ENCODE measurements around the gene SMIM35. TPM values are rescaled to one million over a fixed set of nuclear protein-coding genes. Genes with fewer than 3 reads are reported as not detected.

SMIM35 gene
- total and polyA plus RNA-seq, 4 donors: 0.15 TPM; not detected in 3

DNA sequence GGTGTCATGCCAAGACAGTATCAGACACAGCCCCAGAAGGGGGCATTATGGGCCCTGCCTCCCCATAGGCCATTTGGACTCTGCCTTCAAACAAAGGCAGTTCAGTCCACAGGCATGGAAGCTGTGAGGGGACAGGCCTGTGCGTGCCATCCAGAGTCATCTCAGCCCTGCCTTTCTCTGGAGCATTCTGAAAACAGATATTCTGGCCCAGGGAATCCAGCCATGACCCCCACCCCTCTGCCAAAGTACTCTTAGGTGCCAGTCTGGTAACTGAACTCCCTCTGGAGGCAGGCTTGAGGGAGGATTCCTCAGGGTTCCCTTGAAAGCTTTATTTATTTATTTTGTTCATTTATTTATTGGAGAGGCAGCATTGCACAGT lies 85.9 kb downstream of the SMIM35 start:
- intact Hi-C loops (cut with DNase I): no loop called here
- ATAC-seq (ENCODE audit: low FRiP score) (no peak), DNase-seq (no peak)
- Histone ChIP-seq H3K27me3 (ENCODE audit: control insufficient read depth in 1 of 2, insufficient read depth in 2 of 2, low read length in 1 of 2) (no peaks in the 10 kb centered on the region), H3K4me1 (ENCODE audit: control insufficient read depth in 1 of 2, insufficient read depth in 2 of 2, low read length in 2 of 2) (no peaks in the 10 kb centered on the region), H3K4me3 (ENCODE audit: low read length in 2 of 2) (no peak overlapping the region), H3K27ac (ENCODE audit: low read depth in 1 of 2, low read length in 2 of 2) (no peak overlapping the region), H3K36me3 (ENCODE audit: control insufficient read depth in 1 of 2, insufficient read depth in 2 of 2, low read length in 1 of 2) (no peaks in the 10 kb centered on the region), H3K9me3 (ENCODE audit: control insufficient read depth, low read length) (peaks cover 2% of the 10 kb centered on the region)
- 97 to 100% methylated on average over 1 of the region's 1 CpG for WGBS, 2 donors

DNA sequence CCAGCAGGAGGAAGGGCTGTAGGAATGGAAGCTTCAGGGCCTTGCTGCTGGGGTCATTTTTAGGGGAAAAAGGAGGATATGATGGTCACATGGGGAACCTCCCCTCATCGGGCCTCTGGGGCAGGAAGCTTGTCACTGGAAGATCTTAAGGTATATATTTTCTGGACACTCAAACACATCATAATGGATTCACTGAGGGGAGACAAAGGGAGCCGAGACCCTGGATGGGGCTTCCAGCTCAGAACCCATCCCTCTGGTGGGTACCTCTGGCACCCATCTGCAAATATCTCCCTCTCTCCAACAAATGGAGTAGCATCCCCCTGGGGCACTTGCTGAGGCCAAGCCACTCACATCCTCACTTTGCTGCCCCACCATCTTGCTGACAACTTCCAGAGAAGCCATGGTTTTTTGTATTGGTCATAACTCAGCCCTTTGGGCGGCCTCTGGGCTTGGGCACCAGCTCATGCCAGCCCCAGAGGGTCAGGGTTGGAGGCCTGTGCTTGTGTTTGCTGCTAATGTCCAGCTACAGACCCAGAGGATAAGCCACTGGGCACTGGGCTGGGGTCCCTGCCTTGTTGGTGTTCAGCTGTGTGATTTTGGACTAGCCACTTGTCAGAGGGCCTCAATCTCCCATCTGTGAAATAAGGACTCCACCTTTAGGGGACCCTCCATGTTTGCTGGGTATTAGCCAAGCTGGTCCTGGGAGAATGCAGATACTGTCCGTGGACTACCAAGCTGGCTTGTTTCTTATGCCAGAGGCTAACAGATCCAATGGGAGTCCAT lies 86.5 kb downstream of the SMIM35 start:
- ATAC-seq (ENCODE audit: low FRiP score): no peak
- H3K36me3 ChIP-seq (ENCODE audit: control insufficient read depth in 1 of 2, insufficient read depth in 2 of 2, low read length in 1 of 2): no peaks in the 10 kb centered on the region

DNA sequence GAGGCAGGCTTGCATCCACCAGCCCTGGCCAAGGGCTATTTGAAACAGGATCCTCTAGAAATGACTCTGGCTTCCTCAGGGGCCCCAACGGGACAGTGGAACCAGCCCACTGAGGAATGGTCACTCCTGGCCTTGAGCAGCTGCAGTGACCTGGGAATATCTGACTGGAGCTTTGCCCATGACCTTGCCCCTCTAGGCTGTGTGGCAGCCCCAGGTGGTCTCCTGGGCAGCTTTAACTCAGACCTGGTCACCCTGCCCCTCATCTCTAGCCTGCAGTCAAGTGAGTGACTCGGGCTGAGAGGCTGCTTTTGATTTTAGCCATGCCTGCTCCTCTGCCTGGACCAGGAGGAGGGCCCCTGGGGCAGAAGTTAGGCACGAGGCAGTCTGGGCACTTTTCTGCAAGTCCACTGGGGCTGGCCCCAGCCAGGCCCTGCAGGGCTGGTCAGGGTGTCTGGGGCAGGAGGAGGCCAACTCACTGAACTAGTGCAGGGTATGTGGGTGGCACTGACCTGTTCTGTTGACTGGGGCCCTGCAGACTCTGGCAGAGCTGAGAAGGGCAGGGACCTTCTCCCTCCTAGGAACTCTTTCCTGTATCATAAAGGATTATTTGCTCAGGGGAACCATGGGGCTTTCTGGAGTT lies 87.3 kb downstream of the SMIM35 start:
- Histone ChIP-seq H3K36me3 (ENCODE audit: control insufficient read depth in 1 of 2, insufficient read depth in 2 of 2, low read length in 1 of 2) (no peaks in the 10 kb centered on the region), H3K27me3 (ENCODE audit: control insufficient read depth in 1 of 2, insufficient read depth in 2 of 2, low read length in 1 of 2) (no peaks in the 10 kb centered on the region), H3K27ac (ENCODE audit: low read depth in 1 of 2, low read length in 2 of 2) (no peak overlapping the region), H3K4me1 (ENCODE audit: control insufficient read depth in 1 of 2, insufficient read depth in 2 of 2, low read length in 2 of 2) (no peaks in the 10 kb centered on the region), H3K9me3 (ENCODE audit: control insufficient read depth, low read length) (peaks cover 2% of the 10 kb centered on the region), H3K4me3 (ENCODE audit: low read length in 2 of 2) (no peak overlapping the region)
- WGBS, 2 donors: 65 to 68% methylated on average over 3 of the region's 3 CpGs
- no peak for DNase-seq
- intact Hi-C loops (cut with DNase I): no loop called here
- ATAC-seq (ENCODE audit: low FRiP score): no peak

More for the DNA sequence above, 86.5 kb downstream of the SMIM35 start:
- intact Hi-C loops (cut with DNase I): no loop called here
- Histone ChIP-seq H3K9me3 (ENCODE audit: control insufficient read depth, low read length) (peaks cover 2% of the 10 kb centered on the region), H3K4me1 (ENCODE audit: control insufficient read depth in 1 of 2, insufficient read depth in 2 of 2, low read length in 2 of 2) (no peaks in the 10 kb centered on the region), H3K27me3 (ENCODE audit: control insufficient read depth in 1 of 2, insufficient read depth in 2 of 2, low read length in 1 of 2) (no peaks in the 10 kb centered on the region), H3K4me3 (ENCODE audit: low read length in 2 of 2) (no peak overlapping the region), H3K27ac (ENCODE audit: low read depth in 1 of 2, low read length in 2 of 2) (no peak overlapping the region)
- WGBS, 2 donors: 82 to 91% methylated on average over 4 of the region's 4 CpGs
- no peak for DNase-seq

DNA sequence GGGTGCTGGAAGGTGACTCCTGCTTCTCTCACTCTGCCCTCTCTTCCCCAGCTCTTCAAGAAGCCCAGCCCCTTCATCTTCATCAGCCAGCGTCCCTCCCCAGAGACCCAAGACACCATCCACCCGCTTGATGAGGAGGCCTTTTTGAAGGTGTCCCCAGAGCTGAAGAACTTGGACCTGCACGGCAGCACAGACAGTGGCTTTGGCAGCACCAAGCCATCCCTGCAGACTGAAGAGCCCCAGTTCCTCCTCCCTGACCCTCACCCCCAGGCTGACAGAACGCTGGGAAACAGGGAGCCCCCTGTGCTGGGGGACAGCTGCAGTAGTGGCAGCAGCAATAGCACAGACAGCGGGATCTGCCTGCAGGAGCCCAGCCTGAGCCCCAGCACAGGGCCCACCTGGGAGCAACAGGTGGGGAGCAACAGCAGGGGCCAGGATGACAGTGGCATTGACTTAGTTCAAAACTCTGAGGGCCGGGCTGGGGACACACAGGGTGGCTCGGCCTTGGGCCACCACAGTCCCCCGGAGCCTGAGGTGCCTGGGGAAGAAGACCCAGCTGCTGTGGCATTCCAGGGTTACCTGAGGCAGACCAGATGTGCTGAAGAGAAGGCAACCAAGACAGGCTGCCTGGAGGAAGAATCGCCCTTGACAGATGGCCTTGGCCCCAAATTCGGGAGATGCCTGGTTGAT lies 88.0 kb downstream of the SMIM35 start:
- H3K4me1 ChIP-seq (ENCODE audit: control insufficient read depth in 1 of 2, insufficient read depth in 2 of 2, low read length in 2 of 2): no peaks in the 10 kb centered on the region
- no peak for ATAC-seq (ENCODE audit: low FRiP score)
- intact Hi-C loops (cut with DNase I): no loop called here
- H3K4me3 ChIP-seq (ENCODE audit: low read length in 2 of 2): no peak overlapping the region
- H3K9me3 ChIP-seq (ENCODE audit: control insufficient read depth, low read length): no peaks in the 10 kb centered on the region
- H3K27me3 ChIP-seq (ENCODE audit: control insufficient read depth in 1 of 2, insufficient read depth in 2 of 2, low read length in 1 of 2): no peaks in the 10 kb centered on the region
- H3K27ac ChIP-seq (ENCODE audit: low read depth in 1 of 2, low read length in 2 of 2): no peak overlapping the region
- 82 to 87% methylated on average over 10 of the region's 10 CpGs for WGBS, 2 donors
- H3K36me3 ChIP-seq (ENCODE audit: control insufficient read depth in 1 of 2, insufficient read depth in 2 of 2, low read length in 1 of 2): no peaks in the 10 kb centered on the region
- DNase-seq: no peak

DNA sequence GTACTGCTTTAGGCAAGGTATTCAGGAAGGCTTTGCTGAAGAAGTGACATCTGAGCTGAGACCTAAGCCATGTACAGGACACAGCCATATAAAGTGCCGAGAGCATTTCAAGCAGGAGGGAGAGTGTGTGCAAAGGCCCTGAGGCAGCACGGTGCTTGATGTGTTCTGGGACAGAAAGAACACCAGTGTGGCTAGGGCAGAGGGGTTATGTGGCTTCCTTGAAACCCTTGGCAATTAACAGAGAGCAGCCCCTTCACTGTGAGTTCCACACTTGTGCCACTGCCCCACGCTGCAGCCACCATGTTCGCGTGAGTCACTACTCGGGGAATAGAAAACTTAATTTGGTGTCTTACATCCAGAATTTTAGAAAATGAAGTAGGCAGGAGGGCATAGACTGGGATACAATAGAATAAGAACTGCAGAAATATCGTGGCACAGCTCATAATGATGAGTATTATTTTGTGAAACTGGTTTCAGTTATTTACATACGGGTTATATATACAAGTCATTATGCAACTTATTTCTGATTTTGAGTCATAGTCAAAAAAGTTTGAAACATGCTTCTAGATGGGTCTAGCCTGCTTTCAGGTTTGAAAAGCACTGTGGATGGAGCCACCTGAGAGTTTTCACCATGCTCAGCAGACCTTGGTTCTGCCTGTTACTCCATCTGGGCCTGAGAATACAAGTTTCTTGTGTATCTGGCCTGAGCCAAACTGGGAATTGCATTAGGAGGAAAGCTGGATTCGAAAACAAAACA lies 88.8 kb downstream of the SMIM35 start:
- no peaks in the 10 kb centered on the region for H3K36me3 ChIP-seq (ENCODE audit: control insufficient read depth in 1 of 2, insufficient read depth in 2 of 2, low read length in 1 of 2)

DNA sequence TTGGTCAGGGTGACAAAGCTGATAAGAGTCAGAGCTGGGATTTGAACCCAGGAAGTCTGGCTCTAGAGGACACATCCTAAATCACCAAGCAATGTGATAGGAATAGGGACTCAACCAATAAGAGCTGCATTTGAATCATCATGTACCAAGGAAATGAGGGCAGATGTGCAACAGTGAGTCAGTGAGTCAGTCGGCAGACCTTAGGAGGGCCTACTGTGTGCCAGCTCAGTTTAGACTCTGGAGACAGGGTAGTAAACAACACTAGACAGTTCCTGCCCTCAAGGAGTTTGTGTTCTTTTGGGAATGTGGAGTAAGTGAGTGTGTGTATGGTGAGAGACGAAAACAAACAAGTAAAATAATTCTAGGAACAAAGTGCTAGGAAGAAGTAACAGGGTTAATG lies 89.4 kb downstream of the SMIM35 start:
- no peaks in the 10 kb centered on the region for H3K27me3 ChIP-seq (ENCODE audit: control insufficient read depth in 1 of 2, insufficient read depth in 2 of 2, low read length in 1 of 2)
- no peaks in the 10 kb centered on the region for H3K36me3 ChIP-seq (ENCODE audit: control insufficient read depth in 1 of 2, insufficient read depth in 2 of 2, low read length in 1 of 2)
- no peaks in the 10 kb centered on the region for H3K9me3 ChIP-seq (ENCODE audit: control insufficient read depth, low read length)
- ATAC-seq (ENCODE audit: low FRiP score): no peak
- H3K4me3 ChIP-seq (ENCODE audit: low read length in 2 of 2): no peak overlapping the region
- intact Hi-C loops (cut with DNase I): no loop called here
- WGBS, 2 donors: 94 to 96% methylated on average over 2 of the region's 2 CpGs
- no peak for DNase-seq
- no peak overlapping the region for H3K27ac ChIP-seq (ENCODE audit: low read depth in 1 of 2, low read length in 2 of 2)
- no peaks in the 10 kb centered on the region for H3K4me1 ChIP-seq (ENCODE audit: control insufficient read depth in 1 of 2, insufficient read depth in 2 of 2, low read length in 2 of 2)

More for the DNA sequence above, 88.8 kb downstream of the SMIM35 start:
- no peak for DNase-seq
- Histone ChIP-seq H3K4me3 (ENCODE audit: low read length in 2 of 2) (no peak overlapping the region), H3K4me1 (ENCODE audit: control insufficient read depth in 1 of 2, insufficient read depth in 2 of 2, low read length in 2 of 2) (no peaks in the 10 kb centered on the region), H3K27me3 (ENCODE audit: control insufficient read depth in 1 of 2, insufficient read depth in 2 of 2, low read length in 1 of 2) (no peaks in the 10 kb centered on the region), H3K27ac (ENCODE audit: low read depth in 1 of 2, low read length in 2 of 2) (no peak overlapping the region), H3K9me3 (ENCODE audit: control insufficient read depth, low read length) (no peaks in the 10 kb centered on the region)
- WGBS, 2 donors: 91 to 92% methylated on average over 9 of the region's 9 CpGs
- intact Hi-C loops (cut with DNase I): no loop called here
- ATAC-seq (ENCODE audit: low FRiP score): no peak

DNA sequence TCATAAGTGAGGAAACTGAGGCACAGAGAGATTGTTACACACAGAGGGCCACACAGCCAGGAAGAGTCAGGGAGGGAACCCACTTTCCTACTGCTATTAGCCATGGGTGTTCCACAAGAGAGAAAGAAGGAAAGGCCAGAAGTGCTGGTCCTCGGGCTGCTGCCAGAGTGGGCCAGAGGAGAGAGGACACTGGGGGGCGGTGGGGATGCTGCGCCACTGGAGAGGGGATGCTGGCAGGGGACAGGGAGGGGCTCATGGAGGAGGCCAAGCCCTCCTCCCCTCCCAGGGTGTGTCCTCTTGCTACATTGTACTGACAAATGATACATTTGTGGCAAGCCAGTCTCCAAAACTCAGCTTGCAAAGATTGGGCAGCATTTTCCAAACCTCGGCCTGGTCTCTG lies 90.7 kb downstream of the SMIM35 start:
- no peak overlapping the region for H3K27ac ChIP-seq (ENCODE audit: low read depth in 1 of 2, low read length in 2 of 2)
- H3K4me3 ChIP-seq (ENCODE audit: low read length in 2 of 2): no peak overlapping the region
- no peaks in the 10 kb centered on the region for H3K9me3 ChIP-seq (ENCODE audit: control insufficient read depth, low read length)
- intact Hi-C loops (cut with DNase I): no loop called here
- ATAC-seq (ENCODE audit: low FRiP score) (no peak), DNase-seq (no peak)
- 90 to 96% methylated on average over 3 to 4 of the region's 4 CpGs for WGBS, 2 donors
- no peaks in the 10 kb centered on the region for H3K4me1 ChIP-seq (ENCODE audit: control insufficient read depth in 1 of 2, insufficient read depth in 2 of 2, low read length in 2 of 2)
- no peaks in the 10 kb centered on the region for H3K27me3 ChIP-seq (ENCODE audit: control insufficient read depth in 1 of 2, insufficient read depth in 2 of 2, low read length in 1 of 2)
- no peaks in the 10 kb centered on the region for H3K36me3 ChIP-seq (ENCODE audit: control insufficient read depth in 1 of 2, insufficient read depth in 2 of 2, low read length in 1 of 2)

DNA sequence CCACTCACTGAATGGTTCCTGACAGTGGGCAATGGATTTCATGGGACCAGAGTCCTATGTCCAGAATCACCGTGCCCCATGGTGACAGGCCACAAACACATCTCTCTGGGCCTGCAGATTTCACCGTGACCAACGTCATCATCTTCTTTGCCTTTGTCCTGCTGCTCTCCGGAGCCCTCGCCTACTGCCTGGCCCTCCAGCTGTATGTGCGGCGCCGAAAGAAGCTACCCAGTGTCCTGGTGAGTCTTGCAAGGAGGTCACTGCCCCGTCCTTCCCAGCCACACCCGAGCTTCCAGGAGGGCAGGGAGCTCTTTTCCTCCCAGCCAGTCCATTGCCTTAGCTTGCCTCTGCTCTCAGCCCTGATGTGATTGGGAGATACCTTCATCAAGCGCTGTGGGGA lies 91.3 kb downstream of the SMIM35 start:
- WGBS, 2 donors: 92% methylated on average over 11 of the region's 11 CpGs
- Histone ChIP-seq H3K27me3 (ENCODE audit: control insufficient read depth in 1 of 2, insufficient read depth in 2 of 2, low read length in 1 of 2) (no peaks in the 10 kb centered on the region), H3K9me3 (ENCODE audit: control insufficient read depth, low read length) (no peaks in the 10 kb centered on the region), H3K4me3 (ENCODE audit: low read length in 2 of 2) (no peak overlapping the region), H3K4me1 (ENCODE audit: control insufficient read depth in 1 of 2, insufficient read depth in 2 of 2, low read length in 2 of 2) (no peaks in the 10 kb centered on the region), H3K27ac (ENCODE audit: low read depth in 1 of 2, low read length in 2 of 2) (no peak overlapping the region), H3K36me3 (ENCODE audit: control insufficient read depth in 1 of 2, insufficient read depth in 2 of 2, low read length in 1 of 2) (no peaks in the 10 kb centered on the region)
- ATAC-seq (ENCODE audit: low FRiP score): no peak
- intact Hi-C loops (cut with DNase I): no loop called here
- DNase-seq: no peak

All from aorta (tissue), 5 donors.